Common myeloid progenitor, CD34-positive (primary cell): ENCODE measurements around the gene PIP5K1A.
A peak's percentile ranks its signal among the peaks of the same experiment; 100 is the strongest.
"Not testable (repeated sequence)": the region's sequence is repeated elsewhere in the genome, so short reads cannot be mapped to it uniquely, and the experiment has no call there.

Source experiments
- CTCF ChIA-PET: fragments of 350-600 bp; sonication (Branson Sonifier 250); formaldehyde crosslinking; loops from one replicate; lab custom pipeline; 2021; ENCODE audit warnings: antibody characterized with exemption; lab: Charles Lee
- POLR2A ChIA-PET: fragments of 350-600 bp; sonication (Branson Sonifier 250); formaldehyde crosslinking; loops from one replicate; lab custom pipeline; 2021; ENCODE audit warnings: antibody characterized with exemption; lab: Charles Lee
- DNase-seq, 3 donors: peaks; one replicate each; pipeline versions ENCODE4 v3.0.0 to v3.0.0-alpha.2; 2013
- H3K27ac ChIP-seq, 2 experiments: 1 replicate in 1 of 2; 2 replicates in 1 of 2; pipeline ENCODE4 v1.7.0; 2013; ENCODE audit warnings: inconsistent platforms in 2 of 2, low read length in 2 of 2, mild to moderate bottlenecking in 2 of 2, low read depth in 1 of 2, moderate library complexity in 1 of 2; ENCODE audit not compliant: severe bottlenecking in 2 of 2, insufficient read depth in 1 of 2, poor library complexity in 1 of 2
- H3K27me3 ChIP-seq, 5 experiments: replicated peaks in 2 of 5; 1 replicate in 3 of 5; 2 replicates in 2 of 5; pipeline versions ENCODE4 v1.6.1 to v1.7.0; 2013; ENCODE audit warnings: low read length in 4 of 5, mild to moderate bottlenecking in 2 of 5, moderate library complexity in 2 of 5, inconsistent platforms in 1 of 5; ENCODE audit not compliant: insufficient read depth in 5 of 5, control insufficient read depth in 4 of 5
- H3K36me3 ChIP-seq, 4 experiments: 1 replicate in 2 of 4; 2 replicates in 2 of 4; pipeline versions ENCODE4 v1.6.1 to v1.7.0; 2013; ENCODE audit warnings: low read length in 3 of 4, control low read depth in 1 of 4, mild to moderate bottlenecking in 1 of 4; ENCODE audit not compliant: control insufficient read depth in 4 of 4, insufficient read depth in 4 of 4
- H3K4me1 ChIP-seq, 4 experiments: 1 replicate in 3 of 4; 2 replicates in 1 of 4; pipeline versions ENCODE4 v1.6.1 to v1.7.1; 2013; ENCODE audit warnings: low read length in 3 of 4, mild to moderate bottlenecking in 3 of 4, control low read depth in 1 of 4, inconsistent platforms in 1 of 4, moderate library complexity in 1 of 4; ENCODE audit not compliant: control insufficient read depth in 4 of 4, insufficient read depth in 4 of 4; ENCODE audit errors: control extremely low read depth in 1 of 4
- H3K4me3 ChIP-seq, 7 experiments: 1 replicate in 4 of 7; 2 replicates in 3 of 7; pipeline versions ENCODE4 v1.5.1 to v1.7.0; 2013; ENCODE audit warnings: mild to moderate bottlenecking in 7 of 7, low read length in 6 of 7, moderate library complexity in 6 of 7, inconsistent platforms in 2 of 7, low read depth in 2 of 7, control low read depth in 1 of 7; ENCODE audit not compliant: insufficient read depth in 4 of 7, control insufficient read depth in 1 of 7; ENCODE audit errors: extremely low read depth in 1 of 7
- H3K9me3 ChIP-seq, 5 experiments: 1 replicate in 4 of 5; 2 replicates in 1 of 5; pipeline versions ENCODE4 v1.6.1 to v1.7.1; 2013; ENCODE audit warnings: low read length in 4 of 5, mild to moderate bottlenecking in 2 of 5, inconsistent platforms in 1 of 5, low read depth in 1 of 5, moderate library complexity in 1 of 5; ENCODE audit not compliant: control insufficient read depth in 4 of 5, insufficient read depth in 2 of 5; ENCODE audit errors: control extremely low read depth in 1 of 5
- WGBS: methylation state at CpG from one replicate; pipeline ENCODE4 v1.1.5; 2013; ENCODE audit not compliant: insufficient coverage; 5-methylcytosine and 5-hydroxymethylcytosine counted together

Gene PIP5K1A

GRCh38 chr1:151189637-151190445 is 8.5 kb upstream of the PIP5K1A start, which contains the start of gene VPS72:
TSS of gene VPS72 (minus strand) at chr1:151190197. CDS start at chr1:151190121, 76 bp downstream.
- Histone ChIP-seq H3K27ac (peak within 1 kb of the TSS; percentile 85 to 93), H3K4me1 (peaks cover 3 to 19% (median 11%) of the 10 kb centered on the region in 4 experiments), H3K4me3 (peak within 1 kb of the TSS; percentile 66 to 97 (median 91)), H3K9me3 (no peaks in the 10 kb centered on the region), H3K36me3 (peaks cover 4 to 13% (median 10%) of the 10 kb centered on the region in 4 experiments), H3K27me3 (peaks cover 0 to 3% (median 0%) of the 10 kb centered on the region in 5 experiments)
- CTCF ChIA-PET: interaction anchor here (0.9 to 3.3 kb wide), 8 partner anchors 11 to 165 kb away, joined by 3 to 22 read pairs (median 4); partner anchors contain the start of gene TMOD4
- POLR2A ChIA-PET: interaction anchor here (0.6 to 1.3 kb wide), 7 partner anchors 24 to 93 kb away, joined by 3 to 5 read pairs (median 3); partner anchors contain the start of genes LYSMD1, SCNM1, TNFAIP8L2 and ZNF687
- WGBS: 0% methylated on average over 35 of the region's 42 CpGs
- peak; percentile 89 to 95 (median 92) for DNase-seq

- 93% methylated on average over 7 of the region's 7 CpGs for WGBS
- H3K4me3 ChIP-seq: no peak overlapping the region
Observed at GRCh38 chr1:151192047-151192446, 6.3 kb upstream of the PIP5K1A start.

GRCh38 chr1:151193304-151193703 is 5.0 kb upstream of the PIP5K1A start:
- H3K36me3 ChIP-seq: no peaks in the 10 kb centered on the region
- ChIA-PET POLR2A (no interaction called here), CTCF (interaction anchor here (0.6 to 7.7 kb wide), 3 partner anchors 57 to 410 kb away, joined by 3 to 52 read pairs (median 3); no protein-coding TSS in a partner anchor)
- no peak for DNase-seq
- peaks cover 0 to 3% (median 0%) of the 10 kb centered on the region in 5 experiments for H3K27me3 ChIP-seq
- WGBS: 79% methylated on average over 4 of the region's 6 CpGs
- H3K4me1 ChIP-seq: peaks cover 8 to 25% (median 16%) of the 10 kb centered on the region in 4 experiments
- H3K27ac ChIP-seq: no peak overlapping the region
- H3K4me3 ChIP-seq: no peak overlapping the region
- H3K9me3 ChIP-seq: no peaks in the 10 kb centered on the region

More at GRCh38 chr1:151192047-151192446, 6.3 kb upstream of the PIP5K1A start:
- no peak for DNase-seq
- CTCF ChIA-PET: interaction anchor here (7.7 kb wide), 1 partner anchor 58 kb away, joined by 52 read pairs; no protein-coding TSS in a partner anchor
- Histone ChIP-seq H3K27me3 (peaks cover 0 to 3% (median 0%) of the 10 kb centered on the region in 5 experiments), H3K4me1 (peaks cover 3 to 19% (median 11%) of the 10 kb centered on the region in 4 experiments), H3K36me3 (peaks cover 0 to 2% (median 0%) of the 10 kb centered on the region in 4 experiments), H3K27ac (no peak overlapping the region), H3K9me3 (no peaks in the 10 kb centered on the region)
- POLR2A ChIA-PET: interaction anchor here (0.6 kb wide), 1 partner anchor 14 kb away, joined by 3 read pairs; no protein-coding TSS in a partner anchor

GRCh38 chr1:151193856-151194255 is 4.5 kb upstream of the PIP5K1A start:
- Histone ChIP-seq H3K4me1 (peaks cover 5 to 19% (median 12%) of the 10 kb centered on the region in 4 experiments), H3K9me3 (no peaks in the 10 kb centered on the region), H3K27me3 (peaks cover 0 to 3% (median 0%) of the 10 kb centered on the region in 5 experiments), H3K4me3 (no peak overlapping the region), H3K36me3 (no peaks in the 10 kb centered on the region), H3K27ac (no peak overlapping the region)
- no CpG with 5 or more reads among the region's 1 CpG for WGBS
- CTCF ChIA-PET: interaction anchor here (0.6 to 7.7 kb wide), 2 partner anchors 57 to 409 kb away, joined by 3 to 52 read pairs; no protein-coding TSS in a partner anchor
- POLR2A ChIA-PET: no interaction called here
- DNase-seq: no peak

GRCh38 chr1:151194894-151195594 is 3.3 kb upstream of the PIP5K1A start:
- not testable (repeated sequence) for H3K4me3 ChIP-seq, H3K27ac ChIP-seq, H3K9me3 ChIP-seq, DNase-seq, H3K27me3 ChIP-seq, H3K36me3 ChIP-seq
- CTCF ChIA-PET: interaction anchor here (1.0 to 7.7 kb wide), 4 partner anchors 17 to 95 kb away, joined by 3 to 52 read pairs (median 4); no protein-coding TSS in a partner anchor
- peaks cover 11 to 24% (median 16%) of the 10 kb centered on the region in 4 experiments for H3K4me1 ChIP-seq
- 95% methylated on average over 8 of the region's 17 CpGs for WGBS
- POLR2A ChIA-PET: interaction anchor here (0.7 kb wide), 1 partner anchor 133 kb away, joined by 3 read pairs; no protein-coding TSS in a partner anchor

- Histone ChIP-seq H3K36me3 (no peaks in the 10 kb centered on the region), H3K9me3 (no peaks in the 10 kb centered on the region), H3K4me1 (peaks cover 11 to 27% (median 20%) of the 10 kb centered on the region in 4 experiments), H3K27ac (no peak overlapping the region), H3K27me3 (peaks cover 0 to 3% (median 0%) of the 10 kb centered on the region in 5 experiments), H3K4me3 (peak overlapping the region in 2 of 7 experiments; percentile 11 to 57)
- WGBS: 42% methylated on average over 2 of the region's 14 CpGs
- POLR2A ChIA-PET: no interaction called here
- peak; percentile 83 to 86 (median 85) for DNase-seq
- CTCF ChIA-PET: interaction anchor here (0.6 to 7.7 kb wide), 2 partner anchors 54 to 283 kb away, joined by 3 to 52 read pairs; no protein-coding TSS in a partner anchor
Observed at GRCh38 chr1:151196292-151196800, 2.0 kb upstream of the PIP5K1A start.
